ENCODE results near the gene LSS.

- TF ChIP-seq REST (IDR thresholded peaks at IDR 0.05; ENCODE audit: low read depth, low read length) (no peak), TCF12 (IDR thresholded peaks at IDR 0.05; ENCODE audit: low read depth, low read length) (no peak), EZH2 (IDR thresholded peaks at IDR 0.05; ENCODE audit: borderline replicate concordance, control insufficient read depth, low read depth, low read length) (no peak), ATF3 (IDR thresholded peaks at IDR 0.05; ENCODE audit: borderline replicate concordance, extremely low read depth, low read depth, low read length) (no peak), POLR2AphosphoS2 (IDR thresholded peaks at IDR 0.05; ENCODE audit: low read depth, low read length) (no peak)
Measured at GRCh38 chr21:46255166-46255565, 26.6 kb upstream of the LSS start.

Measured in GM12878 (cell line).